HG02938 (cell line): ENCODE data around the gene NPTXR.

Experiments
- ATAC-seq: cut with Tn5 transposase; IDR thresholded peaks from one replicate; pipeline ENCODE4 v1.9.1; 2021; ENCODE audit warnings: mild to moderate bottlenecking, moderate library complexity; ENCODE audit not compliant: unreplicated experiment

Gene NPTXR

GRCh38 chr22:38799265-38800002 lies 44.4 kb downstream of the NPTXR start:
- no peak for ATAC-seq

GRCh38 chr22:38798496-38798895 lies 45.3 kb downstream of the NPTXR start:
- ATAC-seq: no peak

- no peak for ATAC-seq
Measured at GRCh38 chr22:38796262-38796957, 47.4 kb downstream of the NPTXR start.

GRCh38 chr22:38795569-38795968 lies 48.3 kb downstream of the NPTXR start:
- ATAC-seq: no peak

- peak; percentile 97 for ATAC-seq
Measured at GRCh38 chr22:38793721-38794466, 49.9 kb downstream of the NPTXR start, which contains the start of gene DNAL4. TSS of gene DNAL4 (minus strand) at chr22:38794143. CDS start at chr22:38782731, 11,412 bp downstream.

- no peak for ATAC-seq
Measured at GRCh38 chr22:38793317-38793716, 50.5 kb downstream of the NPTXR start.

- ATAC-seq: no peak
Measured at GRCh38 chr22:38792833-38793232, 51.0 kb downstream of the NPTXR start.

GRCh38 chr22:38789606-38790005 lies 54.2 kb downstream of the NPTXR start:
- ATAC-seq: no peak

GRCh38 chr22:38788846-38789245 lies 55.0 kb downstream of the NPTXR start:
- ATAC-seq: no peak

GRCh38 chr22:38788021-38788816 lies 55.6 kb downstream of the NPTXR start:
- no peak for ATAC-seq

- no peak for ATAC-seq
Measured at GRCh38 chr22:38786631-38787030, 57.2 kb downstream of the NPTXR start.

GRCh38 chr22:38784856-38785255 lies 59.0 kb downstream of the NPTXR start:
- no peak for ATAC-seq

GRCh38 chr22:38784035-38784434 lies 59.8 kb downstream of the NPTXR start:
- ATAC-seq: no peak

- no peak for ATAC-seq
Measured at GRCh38 chr22:38783095-38783615, 60.7 kb downstream of the NPTXR start.

GRCh38 chr22:38782402-38783094 lies 61.3 kb downstream of the NPTXR start:
- ATAC-seq: no peak

GRCh38 chr22:38781033-38781432 lies 62.8 kb downstream of the NPTXR start:
- ATAC-seq: no peak

GRCh38 chr22:38777087-38777671 lies 66.6 kb downstream of the NPTXR start:
- no peak for ATAC-seq

- no peak for ATAC-seq
Measured at GRCh38 chr22:38776086-38776485, 67.7 kb downstream of the NPTXR start.

- no peak for ATAC-seq
Measured at GRCh38 chr22:38775656-38776055, 68.2 kb downstream of the NPTXR start.
